GM18517 (cell line): ENCODE results near the gene STARD3.
"Not testable (repeated sequence)": the region's sequence is repeated elsewhere in the genome, so short reads cannot be mapped to it uniquely, and the experiment has no call there.

Experiments
- ATAC-seq: cut with Tn5 transposase; IDR thresholded peaks from one replicate; pipeline ENCODE4 v1.9.1; 2021; ENCODE audit warnings: mild to moderate bottlenecking, moderate library complexity; ENCODE audit not compliant: unreplicated experiment

The STARD3 gene

GRCh38 chr17:39687101-39687545 lies 50.2 kb downstream of the STARD3 start:
- no peak for ATAC-seq

GRCh38 chr17:39687546-39688474 lies 50.9 kb downstream of the STARD3 start, which contains the start of gene PGAP3:
TSS of gene PGAP3 (minus strand) at chr17:39688057. CDS start at chr17:39688014, 43 bp downstream.
- peak; percentile 83 for ATAC-seq

GRCh38 chr17:39688475-39688835 lies 51.5 kb downstream of the STARD3 start:
- ATAC-seq = no peak

- no peak for ATAC-seq
Observed at GRCh38 chr17:39688945-39689344, 52.0 kb downstream of the STARD3 start.

- ATAC-seq = no peak
Observed at GRCh38 chr17:39694593-39694992, 57.6 kb downstream of the STARD3 start.

GRCh38 chr17:39695089-39695474 lies 58.1 kb downstream of the STARD3 start:
- ATAC-seq = no peak

- no peak for ATAC-seq
Observed at GRCh38 chr17:39696731-39697130, 59.8 kb downstream of the STARD3 start.

- no peak for ATAC-seq
Observed at GRCh38 chr17:39697961-39698360, 61.0 kb downstream of the STARD3 start.

- not testable (repeated sequence) for ATAC-seq
Observed at GRCh38 chr17:39699157-39699817, 62.3 kb downstream of the STARD3 start.

GRCh38 chr17:39699818-39700147 lies 62.8 kb downstream of the STARD3 start, which contains the start of gene ERBB2:
TSS of gene ERBB2 (plus strand) at chr17:39700064. CDS start at chr17:39700239, 175 bp downstream.
- no peak for ATAC-seq

- ATAC-seq = no peak
Observed at GRCh38 chr17:39700148-39700987, 63.4 kb downstream of the STARD3 start.

GRCh38 chr17:39701012-39701783 lies 64.3 kb downstream of the STARD3 start:
- no peak for ATAC-seq

GRCh38 chr17:39701784-39702422 lies 65.0 kb downstream of the STARD3 start:
- no peak for ATAC-seq

- no peak for ATAC-seq
Observed at GRCh38 chr17:39702901-39703893, 66.3 kb downstream of the STARD3 start.

- no peak for ATAC-seq
Observed at GRCh38 chr17:39703913-39704312, 67.0 kb downstream of the STARD3 start.

GRCh38 chr17:39704821-39705551 lies 68.0 kb downstream of the STARD3 start:
- no peak for ATAC-seq

GRCh38 chr17:39705786-39706348 lies 68.9 kb downstream of the STARD3 start:
- no peak for ATAC-seq

- no peak for ATAC-seq
Observed at GRCh38 chr17:39706383-39706782, 69.4 kb downstream of the STARD3 start.
